Mucosa of stomach (tissue), 1 donor: ENCODE measurements around the gene CELF3.

Source experiments
- H3K27me3 ChIP-seq: one replicate; pipeline ENCODE4 v1.7.0; 2013; ENCODE audit warnings: mild to moderate bottlenecking, low read length; ENCODE audit not compliant: control insufficient read depth, insufficient read depth
- H3K36me3 ChIP-seq: one replicate; pipeline ENCODE4 v1.7.0; 2013; ENCODE audit warnings: low read length; ENCODE audit not compliant: control insufficient read depth, insufficient read depth
- H3K4me1 ChIP-seq: one replicate; pipeline ENCODE4 v1.7.0; 2013; ENCODE audit warnings: mild to moderate bottlenecking, low read length; ENCODE audit not compliant: control insufficient read depth, insufficient read depth
- H3K4me3 ChIP-seq: one replicate; pipeline ENCODE4 v1.7.0; 2013; ENCODE audit warnings: low read length
- H3K9ac ChIP-seq: one replicate; pipeline ENCODE4 v1.7.0; 2013; ENCODE audit warnings: mild to moderate bottlenecking, low read length, moderate library complexity
- H3K9me3 ChIP-seq: one replicate; pipeline ENCODE4 v1.7.0; 2013; ENCODE audit warnings: mild to moderate bottlenecking, low read length, moderate library complexity; ENCODE audit not compliant: control insufficient read depth
- donor health status: Pancreatic carcinoma.

Gene CELF3

GRCh38 chr1:151716405-151716762, 219 bp downstream of the CELF3 start:
- H3K9me3 ChIP-seq = no peaks in the 10 kb centered on the region
- peaks cover 21% of the 10 kb centered on the region for H3K4me1 ChIP-seq
- no peaks in the 10 kb centered on the region for H3K36me3 ChIP-seq
- H3K9ac ChIP-seq = peak overlapping the region; percentile 27
- no peak overlapping the region for H3K4me3 ChIP-seq
- peaks cover 11% of the 10 kb centered on the region for H3K27me3 ChIP-seq

GRCh38 chr1:151715726-151716404, 738 bp downstream of the CELF3 start:
- peak overlapping the region; percentile 27 for H3K9ac ChIP-seq
- H3K27me3 ChIP-seq = peaks cover 11% of the 10 kb centered on the region
- H3K4me3 ChIP-seq = no peak overlapping the region
- no peaks in the 10 kb centered on the region for H3K9me3 ChIP-seq
- peaks cover 18% of the 10 kb centered on the region for H3K4me1 ChIP-seq
- H3K36me3 ChIP-seq = no peaks in the 10 kb centered on the region

- no peaks in the 10 kb centered on the region for H3K9me3 ChIP-seq
- peaks cover 10% of the 10 kb centered on the region for H3K4me1 ChIP-seq
- H3K27me3 ChIP-seq = peaks cover 11% of the 10 kb centered on the region
- H3K9ac ChIP-seq = no peak overlapping the region
- H3K36me3 ChIP-seq = no peaks in the 10 kb centered on the region
- no peak overlapping the region for H3K4me3 ChIP-seq
These were observed 1.5 kb downstream of the CELF3 start for GRCh38 chr1:151714820-151715725.

GRCh38 chr1:151713874-151714273, 2.7 kb downstream of the CELF3 start:
- Histone ChIP-seq H3K4me1 (peaks cover 9% of the 10 kb centered on the region), H3K9me3 (no peaks in the 10 kb centered on the region), H3K4me3 (no peak overlapping the region), H3K9ac (no peak overlapping the region), H3K36me3 (no peaks in the 10 kb centered on the region), H3K27me3 (peaks cover 11% of the 10 kb centered on the region)

- Histone ChIP-seq H3K9me3 (no peaks in the 10 kb centered on the region), H3K9ac (no peak overlapping the region), H3K4me1 (peaks cover 9% of the 10 kb centered on the region), H3K4me3 (no peak overlapping the region), H3K36me3 (no peaks in the 10 kb centered on the region), H3K27me3 (peaks cover 11% of the 10 kb centered on the region)
These were observed 3.6 kb downstream of the CELF3 start for GRCh38 chr1:151713044-151713443.

GRCh38 chr1:151711951-151712350, 4.7 kb downstream of the CELF3 start:
- H3K27me3 ChIP-seq = peaks cover 8% of the 10 kb centered on the region
- no peaks in the 10 kb centered on the region for H3K9me3 ChIP-seq
- H3K4me1 ChIP-seq = peaks cover 9% of the 10 kb centered on the region
- no peak overlapping the region for H3K9ac ChIP-seq
- H3K4me3 ChIP-seq = no peak overlapping the region
- no peaks in the 10 kb centered on the region for H3K36me3 ChIP-seq

GRCh38 chr1:151711044-151711800, 5.4 kb downstream of the CELF3 start:
- peaks cover 3% of the 10 kb centered on the region for H3K27me3 ChIP-seq
- H3K9me3 ChIP-seq = no peaks in the 10 kb centered on the region
- peaks cover 11% of the 10 kb centered on the region for H3K4me1 ChIP-seq
- peak overlapping the region; percentile 26 for H3K9ac ChIP-seq
- H3K36me3 ChIP-seq = no peaks in the 10 kb centered on the region
- H3K4me3 ChIP-seq = no peak overlapping the region

GRCh38 chr1:151710187-151710840, 6.3 kb downstream of the CELF3 start:
- Histone ChIP-seq H3K4me1 (peaks cover 17% of the 10 kb centered on the region), H3K4me3 (no peak overlapping the region), H3K9me3 (no peaks in the 10 kb centered on the region), H3K27me3 (no peaks in the 10 kb centered on the region), H3K36me3 (no peaks in the 10 kb centered on the region), H3K9ac (no peak overlapping the region)

GRCh38 chr1:151708891-151709290, 7.7 kb downstream of the CELF3 start:
- H3K36me3 ChIP-seq = no peaks in the 10 kb centered on the region
- H3K9ac ChIP-seq = no peak overlapping the region
- H3K4me3 ChIP-seq = no peak overlapping the region
- peaks cover 17% of the 10 kb centered on the region for H3K4me1 ChIP-seq
- H3K9me3 ChIP-seq = no peaks in the 10 kb centered on the region
- peaks cover 3% of the 10 kb centered on the region for H3K27me3 ChIP-seq

GRCh38 chr1:151707541-151708065, 9.0 kb downstream of the CELF3 start:
- Histone ChIP-seq H3K36me3 (no peaks in the 10 kb centered on the region), H3K27me3 (peaks cover 3% of the 10 kb centered on the region), H3K4me3 (no peak overlapping the region), H3K4me1 (peaks cover 15% of the 10 kb centered on the region), H3K9ac (no peak overlapping the region), H3K9me3 (no peaks in the 10 kb centered on the region)
